Measurements from ENCODE around the gene HOXA2. TPM values are rescaled to one million over a fixed set of nuclear protein-coding genes. Genes with fewer than 3 reads are reported as not detected.

Gene HOXA2
- total and polyA plus RNA-seq, 2 of the 13 experiments (the other 11 are each of a cell fraction or from before 2014, with no cell fraction given) = 0.22 to 0.29 TPM

DNA sequence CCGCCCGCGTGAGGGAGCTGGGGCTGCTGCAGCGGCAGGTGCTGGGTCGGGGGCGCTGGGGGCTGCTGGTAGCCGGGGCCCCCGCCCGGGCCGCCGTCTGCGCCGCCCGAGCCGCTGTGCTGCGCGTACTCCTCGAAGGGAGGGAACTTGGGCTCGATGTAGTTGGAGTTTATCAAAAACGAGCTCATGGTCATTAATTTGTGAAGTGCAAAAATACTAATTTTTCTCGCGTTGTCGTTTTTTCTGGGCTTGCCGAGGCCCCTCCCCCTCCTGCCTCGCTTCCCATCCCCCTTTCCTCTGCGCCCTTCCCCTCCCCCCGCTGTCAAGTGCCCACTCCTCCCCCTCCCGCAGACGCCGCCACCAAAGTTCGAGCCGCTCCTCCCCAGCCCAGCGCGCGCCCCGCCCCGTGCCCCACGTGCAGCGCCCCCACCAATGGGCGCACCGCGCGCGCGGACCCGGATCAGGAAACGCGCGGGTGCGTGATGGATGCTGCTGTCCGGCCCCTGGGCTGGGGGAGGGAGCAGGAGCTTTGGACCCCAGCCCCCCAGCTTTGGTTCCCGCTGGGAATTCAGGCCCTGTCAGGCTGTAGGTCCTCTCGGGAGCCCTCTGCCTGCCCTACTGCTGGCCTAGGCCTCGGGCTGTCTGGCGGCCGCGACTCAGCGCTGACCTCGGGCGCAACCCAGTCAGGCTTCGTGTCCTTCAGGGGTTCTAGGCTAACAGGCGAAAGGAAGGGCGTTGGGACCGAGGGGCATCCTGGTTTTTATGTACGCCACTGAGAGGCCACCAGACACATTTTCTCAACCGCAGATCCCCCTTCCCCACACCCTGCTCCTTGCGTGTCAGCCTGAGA is 28.3 kb upstream of the HOXA2 start, which contains the start of gene HOXA4 (continued):
- TF ChIP-seq, protein P1, sequence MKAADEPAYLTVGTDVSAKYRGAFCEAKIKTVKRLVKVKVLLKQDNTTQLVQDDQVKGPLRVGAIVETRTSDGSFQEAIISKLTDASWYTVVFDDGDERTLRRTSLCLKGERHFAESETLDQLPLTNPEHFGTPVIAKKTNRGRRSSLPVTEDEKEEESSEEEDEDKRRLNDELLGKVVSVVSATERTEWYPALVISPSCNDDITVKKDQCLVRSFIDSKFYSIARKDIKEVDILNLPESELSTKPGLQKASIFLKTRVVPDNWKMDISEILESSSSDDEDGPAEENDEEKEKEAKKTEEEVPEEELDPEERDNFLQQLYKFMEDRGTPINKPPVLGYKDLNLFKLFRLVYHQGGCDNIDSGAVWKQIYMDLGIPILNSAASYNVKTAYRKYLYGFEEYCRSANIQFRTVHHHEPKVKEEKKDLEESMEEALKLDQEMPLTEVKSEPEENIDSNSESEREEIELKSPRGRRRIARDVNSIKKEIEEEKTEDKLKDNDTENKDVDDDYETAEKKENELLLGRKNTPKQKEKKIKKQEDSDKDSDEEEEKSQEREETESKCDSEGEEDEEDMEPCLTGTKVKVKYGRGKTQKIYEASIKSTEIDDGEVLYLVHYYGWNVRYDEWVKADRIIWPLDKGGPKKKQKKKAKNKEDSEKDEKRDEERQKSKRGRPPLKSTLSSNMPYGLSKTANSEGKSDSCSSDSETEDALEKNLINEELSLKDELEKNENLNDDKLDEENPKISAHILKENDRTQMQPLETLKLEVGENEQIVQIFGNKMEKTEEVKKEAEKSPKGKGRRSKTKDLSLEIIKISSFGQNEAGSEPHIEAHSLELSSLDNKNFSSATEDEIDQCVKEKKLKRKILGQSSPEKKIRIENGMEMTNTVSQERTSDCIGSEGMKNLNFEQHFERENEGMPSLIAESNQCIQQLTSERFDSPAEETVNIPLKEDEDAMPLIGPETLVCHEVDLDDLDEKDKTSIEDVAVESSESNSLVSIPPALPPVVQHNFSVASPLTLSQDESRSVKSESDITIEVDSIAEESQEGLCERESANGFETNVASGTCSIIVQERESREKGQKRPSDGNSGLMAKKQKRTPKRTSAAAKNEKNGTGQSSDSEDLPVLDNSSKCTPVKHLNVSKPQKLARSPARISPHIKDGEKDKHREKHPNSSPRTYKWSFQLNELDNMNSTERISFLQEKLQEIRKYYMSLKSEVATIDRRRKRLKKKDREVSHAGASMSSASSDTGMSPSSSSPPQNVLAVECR (CRISPR knock-in tag; IDR thresholded peaks at IDR 0.05; ENCODE audit: borderline replicate concordance) = peak; percentile 81; the same call in 1 of the 2 replicates
- TF ChIP-seq, protein P2, sequence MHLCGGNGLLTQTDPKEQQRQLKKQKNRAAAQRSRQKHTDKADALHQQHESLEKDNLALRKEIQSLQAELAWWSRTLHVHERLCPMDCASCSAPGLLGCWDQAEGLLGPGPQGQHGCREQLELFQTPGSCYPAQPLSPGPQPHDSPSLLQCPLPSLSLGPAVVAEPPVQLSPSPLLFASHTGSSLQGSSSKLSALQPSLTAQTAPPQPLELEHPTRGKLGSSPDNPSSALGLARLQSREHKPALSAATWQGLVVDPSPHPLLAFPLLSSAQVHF (CRISPR knock-in tag; IDR thresholded peaks at IDR 0.05) = 0 out of 2 replicates have a peak, but pooled peaks have one; percentile 42
- peak; percentile 86 for TF ChIP-seq KAT8 (CRISPR knock-in tag; IDR thresholded peaks at IDR 0.05)
- no peak for TF ChIP-seq ZBTB49 (CRISPR knock-in tag; IDR thresholded peaks at IDR 0.05; ENCODE audit: borderline replicate concordance)
- peak; percentile 95 for TF ChIP-seq HNRNPK (IDR thresholded peaks at IDR 0.05; ENCODE audit: low read depth, low read length, poor library complexity, severe bottlenecking)
- TF ChIP-seq, protein P3, sequence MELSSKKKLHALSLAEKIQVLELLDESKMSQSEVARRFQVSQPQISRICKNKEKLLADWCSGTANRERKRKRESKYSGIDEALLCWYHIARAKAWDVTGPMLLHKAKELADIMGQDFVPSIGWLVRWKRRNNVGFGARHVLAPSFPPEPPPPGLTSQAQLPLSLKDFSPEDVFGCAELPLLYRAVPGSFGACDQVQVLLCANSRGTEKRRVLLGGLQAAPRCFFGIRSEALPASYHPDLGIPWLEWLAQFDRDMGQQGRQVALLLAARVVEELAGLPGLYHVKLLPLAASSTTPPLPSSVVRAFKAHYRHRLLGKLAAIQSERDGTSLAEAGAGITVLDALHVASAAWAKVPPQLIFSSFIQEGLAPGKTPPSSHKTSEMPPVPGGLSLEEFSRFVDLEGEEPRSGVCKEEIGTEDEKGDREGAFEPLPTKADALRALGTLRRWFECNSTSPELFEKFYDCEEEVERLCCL (CRISPR knock-in tag; IDR thresholded peaks at IDR 0.05; ENCODE audit: borderline replicate concordance) = no peak
- TF ChIP-seq ZNF619 (CRISPR knock-in tag; IDR thresholded peaks at IDR 0.05) = peak; percentile 71; the same call in 1 of the 2 replicates
- TF ChIP-seq HNF1B (CRISPR knock-in tag; IDR thresholded peaks at IDR 0.05) = peak; percentile 49; the same call in 1 of the 2 replicates
- TF ChIP-seq ARHGAP35 (CRISPR knock-in tag; IDR thresholded peaks at IDR 0.05; ENCODE audit: borderline replicate concordance) = peak; percentile 87; the same call in 1 of the 2 replicates
- TF ChIP-seq GABPB1 (CRISPR knock-in tag; IDR thresholded peaks at IDR 0.05) = peak; percentile 86
- peak; percentile 84 for TF ChIP-seq ZNF547 (CRISPR knock-in tag; IDR thresholded peaks at IDR 0.05)
- peak; percentile 14; the same call in 1 of the 2 replicates for TF ChIP-seq BRD4 (CRISPR knock-in tag; IDR thresholded peaks at IDR 0.05)
- no peak for TF ChIP-seq CCAR2 (optimal IDR thresholded peaks at IDR 0.05; ENCODE audit: low read depth, low read length)
- TF ChIP-seq TGIF2 (CRISPR knock-in tag; IDR thresholded peaks at IDR 0.05) = peak; percentile 26; the same call in 1 of the 2 replicates
- no peak for TF ChIP-seq ZNF207 (IDR thresholded peaks at IDR 0.05; ENCODE audit: borderline replicate concordance)
- TF ChIP-seq HNF4G (IDR thresholded peaks at IDR 0.05; ENCODE audit: borderline replicate concordance, low read depth, low read length) = peak; percentile 36; the same call in 1 of the 2 replicates
- no peak for TF ChIP-seq HNF4G (CRISPR knock-in tag; IDR thresholded peaks at IDR 0.05; ENCODE audit: borderline replicate concordance, low read depth)

All from HepG2 (cell line).